ENCODE results near the gene DPPA4. TPM values are rescaled to one million over a fixed set of nuclear protein-coding genes. Genes with fewer than 3 reads are reported as not detected.

Gene DPPA4
- polyA plus RNA-seq, 1 of the 3 experiments (the other 2 are of a cell fraction) = not detected

DNA sequence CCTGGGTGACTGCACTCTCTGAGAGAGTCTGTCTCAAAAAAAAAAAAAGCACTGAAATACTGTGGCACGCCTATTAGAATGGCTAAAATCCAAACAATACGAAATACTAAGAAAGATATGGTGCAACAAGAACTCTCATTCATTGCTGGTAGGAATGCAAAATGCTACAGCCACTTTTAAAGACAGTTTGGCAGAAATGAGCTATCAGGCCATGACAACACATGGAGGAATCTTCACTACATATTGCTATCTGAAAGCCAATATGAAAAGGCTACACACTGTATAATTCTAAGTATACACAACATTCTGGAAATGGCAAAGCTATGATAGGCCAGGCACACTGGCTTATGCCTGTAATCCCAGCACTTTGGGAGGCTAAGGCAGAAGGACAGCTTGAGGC lies 39.9 kb downstream of the DPPA4 start:
- WGBS (ENCODE audit: low lambda C conversion rate) = 60% methylated on average over 2 of the region's 2 CpGs
- H3K27ac ChIP-seq (ENCODE audit: low read depth in 2 of 2, low read length in 1 of 2) = no peak overlapping the region
- H4K20me1 ChIP-seq (ENCODE audit: insufficient read depth) = no peaks in the 10 kb centered on the region
- DNase-seq = no peak
- no peak overlapping the region for H2AFZ ChIP-seq (ENCODE audit: low read depth)
- no peak overlapping the region for H3K4me3 ChIP-seq (ENCODE audit: low read depth in 2 of 2, low read length in 1 of 2)
- H3K79me2 ChIP-seq (ENCODE audit: insufficient read depth) = no peaks in the 10 kb centered on the region
- no peaks in the 10 kb centered on the region for H3K27me3 ChIP-seq (ENCODE audit: insufficient read depth)
- no peak overlapping the region for H3K4me2 ChIP-seq
- no peaks in the 10 kb centered on the region for H3K9me2 ChIP-seq
- TF ChIP-seq YY1 (IDR thresholded peaks at IDR 0.05; ENCODE audit: low read depth) = no peak
- no peak for TF ChIP-seq SMC3 (IDR thresholded peaks at IDR 0.05; ENCODE audit: low read depth, low read length)
- TF ChIP-seq TCF12 (IDR thresholded peaks at IDR 0.05) = no peak
- H3K9me3 ChIP-seq = no peaks in the 10 kb centered on the region
- ChIA-PET POLR2A (no interaction called here), CTCF (no interaction called here)
- H3K36me3 ChIP-seq (replicated peaks in 1 of 2; ENCODE audit: control insufficient read depth in 1 of 2, insufficient read depth in 2 of 2, low read length in 1 of 2) = no peaks in the 10 kb centered on the region
- H3K4me1 ChIP-seq (ENCODE audit: control insufficient read depth in 1 of 2, insufficient read depth in 2 of 2, low read depth in 1 of 2, low read length in 1 of 2) = no peaks in the 10 kb centered on the region
- no peaks in the 10 kb centered on the region for H3F3A ChIP-seq (replicated peaks; ENCODE audit: insufficient read depth)
- H3K9ac ChIP-seq = no peak overlapping the region

DNA sequence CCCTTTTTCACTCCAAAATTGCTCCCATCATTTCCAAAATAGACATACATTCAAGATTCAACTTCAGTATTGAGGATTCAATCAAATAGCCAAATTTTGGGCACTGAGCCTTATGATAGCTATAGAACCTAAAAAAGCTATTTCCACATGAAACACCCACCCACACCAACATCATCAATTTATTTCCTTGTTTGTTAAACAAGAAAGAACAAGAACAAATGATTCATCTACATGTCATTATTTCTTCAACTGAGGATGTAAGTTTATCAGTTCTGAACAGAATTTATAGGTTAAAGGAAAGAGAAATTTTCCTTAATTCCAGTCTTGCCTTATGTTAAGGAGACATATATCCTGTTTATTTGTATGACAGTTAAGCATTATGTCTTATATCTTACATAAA lies 53.3 kb downstream of the DPPA4 start:
- no peaks in the 10 kb centered on the region for H4K20me1 ChIP-seq (ENCODE audit: insufficient read depth)
- ChIA-PET CTCF (interaction anchor here (0.9 to 2.4 kb wide), 2 partner anchors 9 to 15 kb away, joined by 3 to 11 read pairs; no protein-coding TSS in a partner anchor), POLR2A (no interaction called here)
- H3K4me1 ChIP-seq (ENCODE audit: control insufficient read depth in 1 of 2, insufficient read depth in 2 of 2, low read depth in 1 of 2, low read length in 1 of 2) = no peaks in the 10 kb centered on the region
- no peaks in the 10 kb centered on the region for H3K27me3 ChIP-seq (ENCODE audit: insufficient read depth)
- H3F3A ChIP-seq (replicated peaks; ENCODE audit: insufficient read depth) = no peaks in the 10 kb centered on the region
- no peak overlapping the region for H3K27ac ChIP-seq (ENCODE audit: low read depth in 2 of 2, low read length in 1 of 2)
- H3K9ac ChIP-seq = no peak overlapping the region
- TF ChIP-seq, protein P1, sequence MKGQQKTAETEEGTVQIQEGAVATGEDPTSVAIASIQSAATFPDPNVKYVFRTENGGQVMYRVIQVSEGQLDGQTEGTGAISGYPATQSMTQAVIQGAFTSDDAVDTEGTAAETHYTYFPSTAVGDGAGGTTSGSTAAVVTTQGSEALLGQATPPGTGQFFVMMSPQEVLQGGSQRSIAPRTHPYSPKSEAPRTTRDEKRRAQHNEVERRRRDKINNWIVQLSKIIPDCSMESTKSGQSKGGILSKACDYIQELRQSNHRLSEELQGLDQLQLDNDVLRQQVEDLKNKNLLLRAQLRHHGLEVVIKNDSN (IDR thresholded peaks at IDR 0.05; ENCODE audit: borderline replicate concordance, low read depth) = no peak
- no peak for TF ChIP-seq NRF1 (IDR thresholded peaks at IDR 0.05; ENCODE audit: low read depth, low read length)
- TF ChIP-seq, protein P2, sequence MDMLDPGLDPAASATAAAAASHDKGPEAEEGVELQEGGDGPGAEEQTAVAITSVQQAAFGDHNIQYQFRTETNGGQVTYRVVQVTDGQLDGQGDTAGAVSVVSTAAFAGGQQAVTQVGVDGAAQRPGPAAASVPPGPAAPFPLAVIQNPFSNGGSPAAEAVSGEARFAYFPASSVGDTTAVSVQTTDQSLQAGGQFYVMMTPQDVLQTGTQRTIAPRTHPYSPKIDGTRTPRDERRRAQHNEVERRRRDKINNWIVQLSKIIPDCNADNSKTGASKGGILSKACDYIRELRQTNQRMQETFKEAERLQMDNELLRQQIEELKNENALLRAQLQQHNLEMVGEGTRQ (IDR thresholded peaks at IDR 0.05; ENCODE audit: borderline replicate concordance, low read depth, low read length) = no peak
- TF ChIP-seq POLR2AphosphoS5 (IDR thresholded peaks at IDR 0.05; ENCODE audit: low read depth, low read length) = no peak
- TF ChIP-seq FOSL2 (IDR thresholded peaks at IDR 0.05; ENCODE audit: borderline replicate concordance, low read depth) = no peak
- no peak for TF ChIP-seq SIN3A (IDR thresholded peaks at IDR 0.05; ENCODE audit: borderline replicate concordance, low read depth, low read length)
- no peak for TF ChIP-seq JUND (IDR thresholded peaks at IDR 0.05)
- TF ChIP-seq EP300 (IDR thresholded peaks at IDR 0.05; ENCODE audit: borderline replicate concordance in 1 of 2, low read depth in 1 of 2, low read length in 1 of 2) = no peak
- TF ChIP-seq EZH2phosphoT487 (IDR thresholded peaks at IDR 0.05; ENCODE audit: borderline replicate concordance, low read depth) = no peak
- TF ChIP-seq, protein P3, sequence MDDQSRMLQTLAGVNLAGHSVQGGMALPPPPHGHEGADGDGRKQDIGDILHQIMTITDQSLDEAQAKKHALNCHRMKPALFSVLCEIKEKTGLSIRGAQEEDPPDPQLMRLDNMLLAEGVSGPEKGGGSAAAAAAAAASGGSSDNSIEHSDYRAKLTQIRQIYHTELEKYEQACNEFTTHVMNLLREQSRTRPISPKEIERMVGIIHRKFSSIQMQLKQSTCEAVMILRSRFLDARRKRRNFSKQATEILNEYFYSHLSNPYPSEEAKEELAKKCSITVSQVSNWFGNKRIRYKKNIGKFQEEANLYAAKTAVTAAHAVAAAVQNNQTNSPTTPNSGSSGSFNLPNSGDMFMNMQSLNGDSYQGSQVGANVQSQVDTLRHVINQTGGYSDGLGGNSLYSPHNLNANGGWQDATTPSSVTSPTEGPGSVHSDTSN (IDR thresholded peaks at IDR 0.05) = no peak
- TF ChIP-seq GABPA (IDR thresholded peaks at IDR 0.05; ENCODE audit: low read depth) = no peak
- TF ChIP-seq, protein P4, sequence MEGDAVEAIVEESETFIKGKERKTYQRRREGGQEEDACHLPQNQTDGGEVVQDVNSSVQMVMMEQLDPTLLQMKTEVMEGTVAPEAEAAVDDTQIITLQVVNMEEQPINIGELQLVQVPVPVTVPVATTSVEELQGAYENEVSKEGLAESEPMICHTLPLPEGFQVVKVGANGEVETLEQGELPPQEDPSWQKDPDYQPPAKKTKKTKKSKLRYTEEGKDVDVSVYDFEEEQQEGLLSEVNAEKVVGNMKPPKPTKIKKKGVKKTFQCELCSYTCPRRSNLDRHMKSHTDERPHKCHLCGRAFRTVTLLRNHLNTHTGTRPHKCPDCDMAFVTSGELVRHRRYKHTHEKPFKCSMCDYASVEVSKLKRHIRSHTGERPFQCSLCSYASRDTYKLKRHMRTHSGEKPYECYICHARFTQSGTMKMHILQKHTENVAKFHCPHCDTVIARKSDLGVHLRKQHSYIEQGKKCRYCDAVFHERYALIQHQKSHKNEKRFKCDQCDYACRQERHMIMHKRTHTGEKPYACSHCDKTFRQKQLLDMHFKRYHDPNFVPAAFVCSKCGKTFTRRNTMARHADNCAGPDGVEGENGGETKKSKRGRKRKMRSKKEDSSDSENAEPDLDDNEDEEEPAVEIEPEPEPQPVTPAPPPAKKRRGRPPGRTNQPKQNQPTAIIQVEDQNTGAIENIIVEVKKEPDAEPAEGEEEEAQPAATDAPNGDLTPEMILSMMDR (IDR thresholded peaks at IDR 0.05) = no peak
- TF ChIP-seq TEAD4 (IDR thresholded peaks at IDR 0.05; ENCODE audit: borderline replicate concordance, insufficient read depth) = no peak
- TF ChIP-seq, protein P5, sequence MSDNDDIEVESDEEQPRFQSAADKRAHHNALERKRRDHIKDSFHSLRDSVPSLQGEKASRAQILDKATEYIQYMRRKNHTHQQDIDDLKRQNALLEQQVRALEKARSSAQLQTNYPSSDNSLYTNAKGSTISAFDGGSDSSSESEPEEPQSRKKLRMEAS (IDR thresholded peaks at IDR 0.05; ENCODE audit: low read depth) = no peak
- H3K4me2 ChIP-seq = no peak overlapping the region
- H3K9me3 ChIP-seq = no peaks in the 10 kb centered on the region
- no peaks in the 10 kb centered on the region for H3K9me2 ChIP-seq
- no peaks in the 10 kb centered on the region for H3K79me2 ChIP-seq (ENCODE audit: insufficient read depth)
- no peak overlapping the region for H2AFZ ChIP-seq (ENCODE audit: low read depth)
- H3K36me3 ChIP-seq (replicated peaks in 1 of 2; ENCODE audit: control insufficient read depth in 1 of 2, insufficient read depth in 2 of 2, low read length in 1 of 2) = no peaks in the 10 kb centered on the region
- H3K4me3 ChIP-seq (ENCODE audit: low read depth in 2 of 2, low read length in 1 of 2) = no peak overlapping the region
- DNase-seq = no peak

All from SK-N-SH (cell line).